GM23338 (cell line): ENCODE data around the gene FYCO1.

Experiments
- POLR2AphosphoS5 ChIP-seq: IDR thresholded peaks from 2 replicates; pipeline ENCODE4 v1.6.1; 2016; ENCODE audit warnings: antibody characterized with exemption, low read depth
- TF ChIP-seq, protein P1 (sequence below), 2 experiments: fragments of 200-600 bp in 1 of 2; sonication (generic) in 1 of 2; conservative IDR thresholded peaks; 2 replicates each; pipeline versions ENCODE4 v1.5.1 to v1.6.1; 2016 to 2017; ENCODE audit warnings: antibody characterized with exemption in 2 of 2, low read depth in 2 of 2, mild to moderate bottlenecking in 2 of 2, moderate library complexity in 1 of 2

DNA sequence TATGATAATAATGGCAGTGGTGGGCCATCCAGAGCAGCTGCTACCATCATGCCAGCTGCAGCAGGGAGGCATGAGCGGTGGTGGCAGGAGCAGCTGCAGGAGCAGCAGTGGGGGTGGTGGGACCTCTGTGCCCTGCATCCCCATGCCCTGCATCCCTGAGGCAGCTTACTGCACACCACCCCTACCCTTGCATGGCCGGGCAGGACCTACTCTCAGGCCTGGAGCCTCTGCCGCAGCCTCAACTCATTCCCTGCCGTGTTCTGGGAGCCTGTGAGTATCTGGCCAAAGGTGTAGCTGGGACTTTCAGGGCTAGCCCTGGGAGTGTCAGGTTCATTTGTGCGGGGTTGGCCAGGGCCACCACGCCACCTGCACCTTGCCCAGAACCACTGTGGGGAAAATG lies 35.0 kb upstream of the FYCO1 start:
- TF ChIP-seq, protein P1, sequence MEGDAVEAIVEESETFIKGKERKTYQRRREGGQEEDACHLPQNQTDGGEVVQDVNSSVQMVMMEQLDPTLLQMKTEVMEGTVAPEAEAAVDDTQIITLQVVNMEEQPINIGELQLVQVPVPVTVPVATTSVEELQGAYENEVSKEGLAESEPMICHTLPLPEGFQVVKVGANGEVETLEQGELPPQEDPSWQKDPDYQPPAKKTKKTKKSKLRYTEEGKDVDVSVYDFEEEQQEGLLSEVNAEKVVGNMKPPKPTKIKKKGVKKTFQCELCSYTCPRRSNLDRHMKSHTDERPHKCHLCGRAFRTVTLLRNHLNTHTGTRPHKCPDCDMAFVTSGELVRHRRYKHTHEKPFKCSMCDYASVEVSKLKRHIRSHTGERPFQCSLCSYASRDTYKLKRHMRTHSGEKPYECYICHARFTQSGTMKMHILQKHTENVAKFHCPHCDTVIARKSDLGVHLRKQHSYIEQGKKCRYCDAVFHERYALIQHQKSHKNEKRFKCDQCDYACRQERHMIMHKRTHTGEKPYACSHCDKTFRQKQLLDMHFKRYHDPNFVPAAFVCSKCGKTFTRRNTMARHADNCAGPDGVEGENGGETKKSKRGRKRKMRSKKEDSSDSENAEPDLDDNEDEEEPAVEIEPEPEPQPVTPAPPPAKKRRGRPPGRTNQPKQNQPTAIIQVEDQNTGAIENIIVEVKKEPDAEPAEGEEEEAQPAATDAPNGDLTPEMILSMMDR (conservative IDR thresholded peaks at IDR 0.05; ENCODE audit: low read depth in 2 of 2): no peak
- no peak for TF ChIP-seq POLR2AphosphoS5
